ENCODE results near the gene IPCEF1.

DNA sequence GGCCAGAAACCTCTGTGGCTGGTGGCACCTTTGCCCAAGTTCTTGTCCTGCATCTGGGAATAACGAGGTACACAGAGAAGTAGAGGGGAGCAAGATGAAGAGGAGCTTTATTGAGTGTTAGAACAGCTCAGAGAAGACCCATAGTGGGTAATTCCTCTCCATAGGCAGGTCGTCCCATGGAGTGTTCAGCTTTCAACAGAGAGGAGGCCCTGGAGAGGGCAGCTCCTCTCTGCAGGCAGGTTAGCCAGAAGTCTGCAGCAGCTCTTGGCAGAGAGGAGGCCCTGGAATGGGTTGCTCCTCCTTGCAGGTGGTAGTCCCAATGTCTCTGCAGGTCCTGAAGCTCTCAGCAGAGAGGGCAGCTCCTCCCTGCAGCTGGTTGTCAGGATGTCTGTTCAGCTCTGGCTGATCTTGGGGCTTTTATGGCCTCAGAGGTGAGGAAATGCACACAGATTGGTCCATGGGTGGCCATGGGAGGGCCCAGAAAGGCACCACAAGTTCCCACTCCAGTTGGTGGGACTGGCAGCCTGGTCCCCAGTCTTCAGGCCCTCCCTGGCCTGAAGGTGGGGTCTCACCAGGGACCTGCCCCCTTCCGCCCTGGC lies 89.0 kb downstream of the IPCEF1 start:
- TF ChIP-seq POLR2AphosphoS5 (IDR thresholded peaks at IDR 0.05; ENCODE audit: borderline replicate concordance, low read depth, low read length) (no peak), EZH2 (IDR thresholded peaks at IDR 0.05) (no peak), FOXP2 (optimal IDR thresholded peaks at IDR 0.05; ENCODE audit: control extremely low read depth, extremely low read length, insufficient read depth) (no peak)

All from SK-N-MC (cell line).